ENCODE data around the gene ASB14. TPM values are rescaled to one million over a fixed set of nuclear protein-coding genes. Genes with fewer than 3 reads are reported as not detected.
A peak's percentile ranks its signal among the peaks of the same experiment; 100 is the strongest.

Gene ASB14
- total RNA-seq, 1 experiment from 2014 or later, result not detected

DNA sequence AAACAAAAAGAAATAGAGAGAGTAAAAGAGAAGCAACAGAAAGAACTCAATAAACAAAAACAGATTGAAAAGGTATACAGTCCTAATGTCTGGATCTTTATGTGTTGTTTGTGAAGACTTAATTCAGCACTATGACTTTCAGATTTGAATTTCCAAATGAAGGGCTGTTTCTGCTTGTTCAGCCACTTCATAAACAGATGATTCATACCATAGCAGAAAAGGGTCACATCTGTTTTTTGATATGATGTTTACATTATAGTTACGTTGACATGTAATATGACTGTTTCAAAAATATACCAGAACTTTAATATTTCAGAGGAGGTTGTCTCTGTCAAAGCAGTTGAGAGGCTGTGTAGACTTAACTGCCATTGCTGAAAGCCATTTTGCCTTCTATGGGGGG is 24.1 kb downstream of the ASB14 start:
- DNase-seq (ENCODE audit: low spot score), result no peak
- in situ Hi-C loops (cut with HindIII; ENCODE audit: low sequenced_read_pairs), result no loop called here

DNA sequence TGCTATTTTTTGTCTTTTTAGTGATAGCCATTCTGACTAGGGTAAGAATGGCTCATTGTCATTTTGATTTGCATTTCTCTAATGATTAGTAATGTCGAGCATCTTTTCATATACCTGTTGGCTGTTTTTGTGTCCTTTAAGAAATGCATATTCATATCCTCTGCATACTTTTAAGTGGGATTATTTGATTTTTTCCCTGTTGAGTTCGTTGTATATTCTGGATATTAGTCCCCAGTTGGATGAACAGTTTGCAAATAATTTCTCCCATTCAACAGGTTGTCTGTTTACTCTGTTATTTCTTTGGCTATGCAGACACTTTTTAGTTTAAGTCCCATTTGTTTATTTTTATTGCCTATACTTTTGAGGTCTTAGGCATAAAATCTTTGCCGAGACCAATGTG is 30.6 kb downstream of the ASB14 start:
- DNase-seq (ENCODE audit: low spot score), result no peak
- in situ Hi-C loops (cut with HindIII; ENCODE audit: low sequenced_read_pairs), result no loop called here

DNA sequence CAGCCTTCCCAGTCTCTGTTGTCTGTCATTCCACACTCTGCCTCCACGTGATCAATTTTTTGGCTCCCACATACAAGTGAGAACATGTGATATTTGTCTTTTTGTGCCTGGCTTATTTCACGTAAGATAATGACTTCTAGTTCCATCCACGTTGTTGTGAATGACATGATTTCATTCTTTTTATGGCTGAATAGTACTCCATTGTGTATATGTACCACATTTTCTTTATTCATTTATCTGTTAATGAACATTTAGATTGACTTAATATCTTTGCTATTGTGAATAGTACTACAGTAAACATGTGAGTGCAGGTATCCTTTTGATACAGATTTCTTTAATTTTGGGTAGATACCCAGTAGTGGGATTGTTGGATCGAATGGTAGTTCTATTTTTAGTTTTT is 31.4 kb downstream of the ASB14 start:
- DNase-seq (ENCODE audit: low spot score), result no peak
- in situ Hi-C loops (cut with HindIII; ENCODE audit: low sequenced_read_pairs), result no loop called here

DNA sequence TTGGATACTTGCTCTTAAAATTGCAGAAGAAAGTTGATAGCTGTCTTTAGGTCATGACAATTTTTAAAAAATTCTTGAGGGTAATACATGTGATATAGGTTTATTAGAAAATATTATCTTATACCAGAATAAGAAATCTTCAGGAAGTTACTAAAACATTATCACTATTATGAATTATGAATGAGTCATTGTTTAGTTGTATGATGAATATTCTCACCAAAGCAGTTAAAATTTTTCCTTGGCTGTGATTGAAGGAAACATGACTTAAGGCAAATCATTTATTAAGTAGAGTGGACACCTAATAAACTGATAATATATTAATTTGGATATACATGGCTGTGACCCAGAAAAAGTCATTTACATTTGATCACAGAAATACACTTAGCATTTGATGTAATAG is 34.8 kb downstream of the ASB14 start:
- DNase-seq (ENCODE audit: low spot score), result no peak
- in situ Hi-C loops (cut with HindIII; ENCODE audit: low sequenced_read_pairs), result no loop called here

DNA sequence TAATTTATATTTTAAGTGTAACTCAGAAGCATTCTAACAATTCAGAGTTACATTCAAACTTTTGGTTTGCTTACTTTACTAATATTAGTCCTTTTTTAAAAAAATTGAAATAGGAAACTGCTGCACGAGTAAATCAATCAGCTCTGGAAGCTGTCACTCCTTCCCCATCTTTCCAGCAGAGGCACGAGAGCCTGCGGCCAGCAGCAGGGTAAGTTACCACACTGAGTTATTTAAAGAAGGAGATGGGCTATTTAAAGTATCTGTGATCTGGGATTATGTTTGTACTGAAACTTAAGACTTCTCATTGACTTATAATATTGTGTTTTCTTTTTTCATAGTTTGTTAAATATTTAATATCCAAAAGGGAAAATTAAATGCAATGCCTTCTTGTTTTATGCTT is 35.6 kb downstream of the ASB14 start:
- in situ Hi-C loops (cut with HindIII; ENCODE audit: low sequenced_read_pairs), result no loop called here

GRCh38 chr3:57252404-57252803 is 40.1 kb downstream of the ASB14 start:
- DNase-seq (ENCODE audit: low spot score), result no peak
- in situ Hi-C loops (cut with HindIII; ENCODE audit: low sequenced_read_pairs), result no loop called here

More for the DNA sequence above, 35.6 kb downstream of the ASB14 start:
- no peak for DNase-seq (ENCODE audit: low spot score)

GRCh38 chr3:57244946-57245345 is 47.5 kb downstream of the ASB14 start:
- no peak for DNase-seq (ENCODE audit: low spot score)
- in situ Hi-C loops (cut with HindIII; ENCODE audit: low sequenced_read_pairs), result no loop called here

- DNase-seq (ENCODE audit: low spot score), result no peak
- in situ Hi-C loops (cut with HindIII; ENCODE audit: low sequenced_read_pairs), result no loop called here
Observed at GRCh38 chr3:57234613-57235575, 57.6 kb downstream of the ASB14 start.

GRCh38 chr3:57233799-57234198 is 58.7 kb downstream of the ASB14 start:
- in situ Hi-C loops (cut with HindIII; ENCODE audit: low sequenced_read_pairs), result no loop called here

GRCh38 chr3:57230006-57230405 is 62.5 kb downstream of the ASB14 start:
- no peak for DNase-seq (ENCODE audit: low spot score)
- in situ Hi-C loops (cut with HindIII; ENCODE audit: low sequenced_read_pairs), result no loop called here

More at GRCh38 chr3:57233799-57234198, 58.7 kb downstream of the ASB14 start:
- DNase-seq (ENCODE audit: low spot score), result no peak

DNA sequence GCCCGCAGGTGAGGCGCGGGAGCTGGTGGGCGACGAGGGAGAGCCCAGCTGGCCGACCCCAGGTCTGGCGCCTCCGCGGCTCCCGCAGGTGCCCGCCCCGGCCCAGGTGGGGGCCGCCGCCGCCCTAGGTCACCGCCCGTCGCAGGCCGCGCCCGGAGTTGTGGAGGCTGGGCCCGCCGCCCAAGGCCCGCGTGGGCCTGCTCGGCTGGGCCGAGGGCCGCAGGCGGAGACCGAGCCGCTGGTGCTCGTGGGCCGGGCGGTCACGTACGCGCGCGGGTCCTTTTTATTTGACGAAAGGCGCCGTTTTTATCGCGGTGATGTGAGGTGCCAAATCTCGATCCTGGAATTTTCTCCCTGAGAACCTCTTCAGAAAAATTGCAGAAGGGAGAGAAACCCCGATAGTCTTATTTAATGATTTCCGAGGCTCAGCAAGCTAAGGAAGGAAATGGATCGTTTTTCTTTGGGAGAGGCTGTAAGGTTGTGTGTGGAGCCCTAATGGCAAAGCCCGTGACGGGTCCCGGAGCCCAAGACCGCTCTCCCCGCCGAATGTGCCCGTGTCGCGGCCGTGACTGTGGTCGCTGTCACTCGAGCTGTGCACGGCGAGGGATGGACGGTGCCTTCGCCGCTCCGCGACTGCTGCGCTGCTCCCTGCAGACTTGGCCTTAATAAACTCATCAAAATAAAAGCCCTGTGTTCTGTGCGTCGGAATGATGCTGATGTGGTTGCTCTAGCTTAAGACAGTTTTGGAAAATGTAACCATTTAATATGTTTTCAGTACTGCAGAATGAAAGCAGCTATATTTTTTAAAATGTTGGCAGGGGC is 64.3 kb downstream of the ASB14 start:
- in situ Hi-C loops (cut with HindIII; ENCODE audit: low sequenced_read_pairs), result no loop called here
- peak; percentile 75 for DNase-seq (ENCODE audit: low spot score)

- in situ Hi-C loops (cut with HindIII; ENCODE audit: low sequenced_read_pairs), result no loop called here
- peak; percentile 94 for DNase-seq (ENCODE audit: low spot score)
Observed at GRCh38 chr3:57227204-57227929, 65.1 kb downstream of the ASB14 start, which contains the start of gene APPL1. APPL1 (plus strand) TSS chr3:57227729; CDS start chr3:57227884, 155 bp downstream.

DNA sequence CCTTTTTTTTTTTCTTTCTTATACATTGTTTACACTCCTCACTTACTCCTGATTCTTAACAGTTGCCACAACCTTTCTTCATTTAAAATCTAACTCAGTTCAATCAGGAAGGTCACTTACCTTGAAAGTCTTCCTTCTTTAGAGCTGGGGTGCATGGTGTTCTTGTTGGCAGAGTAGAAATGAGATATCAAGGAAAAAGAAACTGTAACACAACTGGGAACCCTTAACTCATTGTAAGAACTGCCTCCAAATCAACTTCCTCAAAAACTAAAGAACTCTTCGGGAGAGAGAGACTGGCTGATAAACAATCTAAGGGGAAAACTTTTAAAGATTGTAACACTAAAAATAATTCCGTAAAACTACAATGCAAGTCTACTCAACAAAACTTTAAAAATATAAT is 66.3 kb downstream of the ASB14 start:
- in situ Hi-C loops (cut with HindIII; ENCODE audit: low sequenced_read_pairs), result no loop called here
- no peak for DNase-seq (ENCODE audit: low spot score)

GRCh38 chr3:57224856-57225255 is 67.6 kb downstream of the ASB14 start:
- no peak for DNase-seq (ENCODE audit: low spot score)
- in situ Hi-C loops (cut with HindIII; ENCODE audit: low sequenced_read_pairs), result no loop called here

DNA sequence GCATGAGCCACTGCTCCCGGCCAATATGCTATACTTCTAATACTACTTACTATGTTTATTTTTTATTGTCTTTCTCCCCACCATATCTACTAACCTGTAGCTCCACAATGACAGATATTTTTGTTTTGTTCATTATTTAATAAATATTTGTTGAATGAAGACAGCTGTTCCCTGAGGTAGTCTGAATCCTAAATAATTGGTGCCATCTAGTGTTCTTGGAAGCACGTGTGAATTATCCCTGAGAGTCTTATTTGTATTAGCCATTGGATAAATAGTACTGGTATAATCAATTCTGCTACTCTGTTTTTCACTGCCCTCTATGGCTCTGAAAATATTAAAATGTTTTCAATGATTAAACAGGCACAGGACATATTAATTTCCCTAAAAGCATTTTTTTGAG is 70.6 kb downstream of the ASB14 start:
- peak; percentile 6 for DNase-seq (ENCODE audit: low spot score)
- in situ Hi-C loops (cut with HindIII; ENCODE audit: low sequenced_read_pairs), result no loop called here

Other genes with a start within 250 kb of the ASB14 start
- gene SPATA12, start 232.0 kb downstream of the ASB14 start, total RNA-seq (2014; rRNA removed; shearing (Covaris generic)), result not detected in 2 replicates
- 34.4 and 48.2 TPM in 2 replicates for gene IL17RD, start 127.3 kb downstream of the ASB14 start, total RNA-seq (2014; rRNA removed; shearing (Covaris generic))
- gene HESX1, start 92.7 kb downstream of the ASB14 start, total RNA-seq (2014; rRNA removed; shearing (Covaris generic)), result 0.43 and 3.6 TPM in 2 replicates
- 68.8 and 76.3 TPM in 2 replicates for gene APPL1, start 65.0 kb downstream of the ASB14 start, total RNA-seq (2014; rRNA removed; shearing (Covaris generic))